Subcutaneous abdominal adipose tissue (tissue), 5 donors: ENCODE data around the gene PICALM.

Source experiments
- H3K27ac ChIP-seq: one replicate; pipeline ENCODE4 v1.7.0; 2013; ENCODE audit warnings: low read depth, mild to moderate bottlenecking, inconsistent platforms, low read length, moderate library complexity
- H3K27me3 ChIP-seq, 5 donors: one replicate each; pipeline ENCODE4 v1.7.0; 2013; ENCODE audit warnings: low read length in 5 of 5, inconsistent platforms in 1 of 5; ENCODE audit not compliant: control insufficient read depth in 5 of 5, insufficient read depth in 4 of 5
- H3K36me3 ChIP-seq, 5 donors: one replicate each; pipeline ENCODE4 v1.7.0; 2013; ENCODE audit warnings: low read length in 5 of 5; ENCODE audit not compliant: control insufficient read depth in 5 of 5, insufficient read depth in 5 of 5
- H3K4me1 ChIP-seq, 5 donors: one replicate each; pipeline ENCODE4 v1.7.0; 2013; ENCODE audit warnings: low read length in 5 of 5, mild to moderate bottlenecking in 3 of 5, moderate library complexity in 1 of 5; ENCODE audit not compliant: control insufficient read depth in 5 of 5, insufficient read depth in 5 of 5
- H3K4me3 ChIP-seq, 5 donors: one replicate each; pipeline ENCODE4 v1.7.0; 2013; ENCODE audit warnings: low read length in 5 of 5, low read depth in 1 of 5
- H3K9ac ChIP-seq, 5 donors: one replicate each; pipeline ENCODE4 v1.7.0; 2013; ENCODE audit warnings: low read length in 5 of 5, mild to moderate bottlenecking in 4 of 5, moderate library complexity in 3 of 5
- H3K9me3 ChIP-seq, 5 donors: one replicate each; pipeline ENCODE4 v1.7.0; 2013; ENCODE audit warnings: low read length in 5 of 5; ENCODE audit not compliant: control insufficient read depth in 5 of 5
- donor health status: healthy.
- donor health status: healthy.
- donor health status: healthy.
- donor health status: healthy.
- donor health status: healthy.

The PICALM gene

DNA sequence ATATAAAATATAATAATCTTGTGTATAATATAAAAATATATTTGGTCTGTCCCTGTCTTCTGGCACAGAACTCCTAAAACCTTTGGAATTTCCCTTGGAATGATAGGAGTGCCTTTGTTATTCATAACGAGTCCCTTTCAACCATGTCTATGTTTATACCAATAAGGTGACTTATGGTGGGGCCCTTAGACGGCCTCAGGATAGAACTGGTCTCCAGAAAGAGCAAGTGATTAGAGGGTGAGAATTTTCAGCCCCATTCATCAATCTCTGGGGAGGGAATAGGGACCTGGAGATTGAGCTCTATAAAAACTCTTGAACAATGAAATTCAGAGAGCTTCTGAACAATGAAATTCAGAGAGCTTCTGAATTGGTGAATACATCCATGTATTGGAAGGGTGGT is 18.4 kb upstream of the PICALM start:
- H3K36me3 ChIP-seq: no peaks in the 10 kb centered on the region
- H3K27me3 ChIP-seq: no peaks in the 10 kb centered on the region
- H3K9ac ChIP-seq: no peak overlapping the region
- peaks cover 0 to 12% (median 8%) of the 10 kb centered on the region in 5 donors for H3K4me1 ChIP-seq
- no peak overlapping the region for H3K27ac ChIP-seq
- H3K9me3 ChIP-seq: no peaks in the 10 kb centered on the region
- no peak overlapping the region for H3K4me3 ChIP-seq

DNA sequence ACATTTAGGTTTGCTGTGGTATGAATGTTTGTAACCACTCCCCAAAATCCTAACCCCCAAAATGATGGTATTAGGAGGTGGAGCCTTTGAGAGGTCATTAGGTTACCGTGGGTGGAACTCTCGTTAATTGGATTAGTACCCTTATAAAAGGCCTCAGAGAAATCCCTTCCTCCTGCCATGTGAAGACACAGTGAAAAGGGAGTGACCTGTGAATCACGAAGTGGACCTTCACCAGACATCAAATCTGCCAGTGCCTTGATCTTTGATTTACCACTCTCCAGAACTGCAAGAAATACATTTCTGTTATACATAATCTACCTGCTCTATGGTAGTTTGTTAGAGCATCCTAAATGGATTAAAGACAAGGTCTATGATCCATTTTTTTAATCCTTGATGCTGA is 12.6 kb upstream of the PICALM start:
- H3K4me1 ChIP-seq: no peaks in the 10 kb centered on the region

DNA sequence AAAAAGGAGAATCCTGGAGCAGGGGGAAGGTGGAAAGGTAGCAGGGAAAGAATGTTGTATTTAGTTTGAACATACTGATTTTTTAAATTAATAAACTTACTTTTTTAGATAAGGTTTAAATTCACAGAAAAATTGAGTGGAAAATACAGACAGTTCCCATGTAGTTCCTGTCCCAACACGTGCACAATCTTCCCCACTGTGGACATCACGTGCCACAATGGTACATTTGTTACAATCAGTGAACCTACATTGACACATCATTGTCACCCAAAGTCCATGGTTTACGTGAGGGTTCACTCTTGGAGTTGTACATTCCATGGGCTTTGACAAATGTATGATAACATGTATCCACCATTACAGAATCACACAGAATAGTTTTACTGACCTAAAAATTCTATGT is 10.5 kb upstream of the PICALM start:
- Histone ChIP-seq H3K27ac (no peak overlapping the region), H3K4me1 (no peaks in the 10 kb centered on the region), H3K27me3 (no peaks in the 10 kb centered on the region), H3K4me3 (no peak overlapping the region), H3K9me3 (no peaks in the 10 kb centered on the region), H3K9ac (no peak overlapping the region), H3K36me3 (no peaks in the 10 kb centered on the region)

More for the DNA sequence above, 12.6 kb upstream of the PICALM start:
- Histone ChIP-seq H3K36me3 (no peaks in the 10 kb centered on the region), H3K27me3 (no peaks in the 10 kb centered on the region), H3K27ac (no peak overlapping the region), H3K4me3 (no peak overlapping the region), H3K9ac (no peak overlapping the region), H3K9me3 (no peaks in the 10 kb centered on the region)

DNA sequence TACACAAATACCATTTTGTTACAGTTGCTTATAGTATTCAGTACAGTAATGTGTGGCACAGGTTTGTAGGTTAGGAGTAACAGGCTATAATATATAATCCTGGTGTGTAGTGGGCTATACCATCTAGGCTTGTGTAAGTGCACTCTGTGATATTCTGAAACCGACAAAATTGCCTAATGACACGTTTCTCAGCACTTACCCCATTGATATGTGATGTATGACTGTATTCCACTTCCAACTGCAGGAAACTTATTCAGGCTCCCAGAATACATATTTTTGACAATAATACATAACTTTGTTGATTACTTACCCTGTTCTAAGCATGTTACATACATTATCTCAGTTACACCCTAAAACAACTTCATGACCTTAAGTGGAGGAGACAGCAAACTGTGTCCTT is 5.1 kb upstream of the PICALM start:
- Histone ChIP-seq H3K36me3 (no peaks in the 10 kb centered on the region), H3K27ac (no peak overlapping the region), H3K27me3 (no peaks in the 10 kb centered on the region), H3K4me1 (peaks cover 0 to 19% (median 15%) of the 10 kb centered on the region in 5 donors), H3K9ac (no peak overlapping the region), H3K4me3 (no peak overlapping the region), H3K9me3 (no peaks in the 10 kb centered on the region)

DNA sequence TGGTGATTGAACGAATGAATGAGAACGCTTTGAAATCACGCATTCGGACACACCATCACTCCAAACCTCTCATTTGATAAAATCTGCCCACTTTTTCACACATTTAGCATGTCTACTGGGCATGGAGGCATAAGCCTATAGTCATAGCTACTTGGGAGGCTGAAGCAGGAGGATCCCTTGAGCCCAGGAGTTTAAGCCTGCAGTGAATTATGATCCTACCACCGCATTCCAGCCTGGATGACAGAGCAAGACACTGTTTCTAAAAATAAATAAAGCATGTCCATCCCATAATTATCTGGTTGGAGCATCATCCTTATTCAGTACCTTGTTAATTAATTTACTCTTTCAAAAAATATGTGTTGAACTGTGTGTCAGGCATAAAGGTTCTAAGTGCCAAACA is 3.3 kb upstream of the PICALM start:
- Histone ChIP-seq H3K4me1 (peaks cover 0 to 19% (median 15%) of the 10 kb centered on the region in 5 donors), H3K36me3 (no peaks in the 10 kb centered on the region), H3K27me3 (no peaks in the 10 kb centered on the region), H3K4me3 (no peak overlapping the region), H3K27ac (no peak overlapping the region), H3K9ac (no peak overlapping the region), H3K9me3 (no peaks in the 10 kb centered on the region)

DNA sequence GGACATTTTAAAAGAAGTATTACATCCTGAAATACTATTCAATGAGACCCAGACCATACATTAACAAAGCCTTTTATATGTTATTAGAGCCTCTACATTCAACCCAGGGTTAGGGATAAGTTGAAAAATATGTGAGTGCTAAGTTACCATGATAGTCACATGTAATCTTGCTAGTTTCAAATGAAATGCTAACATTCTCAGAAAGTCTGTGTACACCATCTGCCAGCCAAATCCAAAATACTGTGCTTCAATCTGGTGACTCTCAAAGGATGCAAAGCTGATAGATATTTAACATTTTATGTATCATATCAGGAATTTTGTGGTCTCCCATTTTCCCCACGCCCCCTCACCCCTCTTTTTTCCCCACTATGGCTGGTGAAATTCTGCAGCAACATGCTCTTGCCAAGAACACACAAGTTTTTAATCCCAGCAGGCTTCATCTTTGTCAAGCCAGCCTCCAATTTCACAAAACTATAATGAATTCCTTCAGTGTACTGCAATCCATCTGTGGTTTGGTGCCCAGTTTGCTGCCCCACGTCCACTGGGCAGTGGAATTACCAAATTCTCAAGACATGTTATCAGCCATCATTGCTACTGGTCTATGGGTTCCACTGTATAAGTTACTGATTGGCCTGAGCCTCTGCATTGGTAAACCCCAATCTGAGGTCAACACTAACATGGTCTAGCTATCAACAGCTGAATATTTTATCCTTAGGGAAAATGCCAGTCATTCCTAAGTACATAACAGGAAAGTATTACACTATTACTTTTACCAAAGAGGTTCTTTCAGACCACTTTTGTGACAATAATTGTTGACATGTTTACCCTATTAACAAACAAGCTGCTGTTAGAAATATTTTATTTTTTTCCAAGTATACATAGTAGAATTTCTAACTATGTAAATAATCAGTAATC is 1.5 kb upstream of the PICALM start:
- Histone ChIP-seq H3K4me1 (peaks cover 0 to 29% (median 24%) of the 10 kb centered on the region in 5 donors), H3K27me3 (no peaks in the 10 kb centered on the region), H3K4me3 (peak overlapping the region in 3 of 5 donors; percentile 18 to 63 (median 61)), H3K9me3 (no peaks in the 10 kb centered on the region), H3K36me3 (no peaks in the 10 kb centered on the region), H3K9ac (peak overlapping the region; percentile 12 to 90 (median 80)), H3K27ac (peak overlapping the region; percentile 99)

DNA sequence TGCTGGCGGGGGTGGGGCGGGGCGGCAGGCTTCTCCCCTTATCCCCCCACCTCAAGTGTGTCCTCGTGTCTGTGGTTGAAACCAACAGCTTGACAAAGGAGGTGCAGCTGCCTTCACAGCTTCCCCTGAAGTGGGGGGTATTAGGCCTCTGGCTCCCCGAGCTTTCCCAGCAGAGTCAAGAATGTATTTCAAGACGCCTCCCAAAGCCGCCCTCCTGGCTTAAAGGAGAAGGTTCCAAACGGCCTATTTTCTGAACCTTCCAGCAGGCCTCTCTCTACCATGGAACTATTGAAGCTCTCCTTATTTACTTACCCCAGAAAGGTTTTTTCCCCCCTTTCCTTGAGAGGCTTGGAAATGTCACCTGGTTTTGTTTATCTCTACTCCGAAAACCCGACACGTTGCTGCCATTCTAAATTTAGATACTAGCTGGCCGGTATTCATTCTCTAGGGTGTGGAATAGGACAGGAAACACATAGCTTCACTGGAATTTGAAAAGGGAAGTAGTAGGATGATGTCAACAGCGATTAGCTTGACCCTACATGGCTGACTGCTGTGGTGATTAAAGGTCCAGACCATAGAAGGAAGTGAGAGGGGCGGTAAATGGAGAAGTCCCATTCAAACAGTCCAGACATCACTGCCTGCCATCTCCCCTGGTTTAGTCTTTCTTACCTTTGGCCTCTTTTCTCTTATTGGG is 671 bp upstream of the PICALM start:
- H3K27ac ChIP-seq: peak overlapping the region; percentile 99
- H3K4me3 ChIP-seq: peak overlapping the region; percentile 42 to 67 (median 61)
- peaks cover 0 to 37% (median 30%) of the 10 kb centered on the region in 5 donors for H3K4me1 ChIP-seq
- peak overlapping the region; percentile 43 to 90 (median 80) for H3K9ac ChIP-seq
- H3K9me3 ChIP-seq: no peaks in the 10 kb centered on the region
- H3K36me3 ChIP-seq: no peaks in the 10 kb centered on the region
- H3K27me3 ChIP-seq: no peaks in the 10 kb centered on the region

DNA sequence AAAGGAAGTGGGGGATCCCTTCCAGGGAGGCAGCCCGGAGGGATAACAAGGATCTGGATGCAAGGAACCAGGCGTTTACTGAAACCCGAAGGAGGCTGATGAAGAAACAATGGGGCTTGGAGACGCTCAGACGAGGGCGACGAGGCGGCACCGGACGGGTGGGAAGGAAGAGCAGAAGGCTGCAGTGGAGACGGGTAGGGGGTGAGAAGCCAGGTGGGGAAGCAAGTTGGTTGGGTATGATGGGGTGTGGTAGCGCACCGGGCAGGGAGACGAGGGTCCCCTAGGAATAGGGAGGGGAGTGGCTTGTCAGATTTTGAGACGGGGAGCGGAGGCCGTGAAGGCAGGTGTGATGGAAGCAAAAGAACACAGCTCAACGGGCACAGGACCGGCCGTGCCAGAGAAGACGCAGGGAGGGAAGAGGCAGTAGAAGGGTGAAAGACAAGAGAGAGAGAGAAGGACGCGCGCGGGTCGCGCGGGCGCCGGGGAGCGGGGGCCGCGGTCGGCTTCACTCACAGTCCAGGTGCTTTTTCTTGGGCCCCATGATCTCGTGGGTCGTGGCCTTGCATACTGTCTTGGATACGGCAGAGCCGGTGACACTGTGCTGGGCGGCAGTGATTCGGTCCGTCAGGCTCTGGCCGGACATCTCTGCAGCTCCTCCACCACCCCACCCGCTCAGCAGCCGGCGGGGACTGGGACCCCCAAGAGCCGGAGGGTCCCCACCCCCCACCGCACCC is 579 bp downstream of the PICALM start:
- Histone ChIP-seq H3K9me3 (no peaks in the 10 kb centered on the region), H3K27me3 (no peaks in the 10 kb centered on the region), H3K9ac (peak overlapping the region; percentile 95 to 99 (median 97)), H3K4me1 (peaks cover 0 to 48% (median 42%) of the 10 kb centered on the region in 5 donors), H3K27ac (peak overlapping the region; percentile 99), H3K36me3 (no peaks in the 10 kb centered on the region), H3K4me3 (peak overlapping the region; percentile 97 to 100 (median 99))

DNA sequence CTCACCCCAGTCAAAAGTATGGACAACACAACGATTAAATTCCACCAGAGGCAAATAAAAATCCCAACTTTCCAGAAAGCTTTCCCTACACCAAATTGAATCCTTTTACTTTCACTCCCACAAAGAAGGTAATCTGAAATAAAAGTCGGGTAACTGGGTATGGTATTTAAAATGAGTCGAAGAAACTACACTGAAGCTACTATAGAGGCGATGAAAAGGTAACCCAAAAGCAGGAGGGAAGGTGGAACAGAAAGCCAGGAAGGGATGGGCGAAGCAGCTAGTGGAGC is 1.1 kb downstream of the PICALM start:
- peak overlapping the region; percentile 97 to 100 (median 99) for H3K4me3 ChIP-seq
- H3K27ac ChIP-seq: peak overlapping the region; percentile 99
- peaks cover 0 to 53% (median 46%) of the 10 kb centered on the region in 5 donors for H3K4me1 ChIP-seq
- H3K27me3 ChIP-seq: no peaks in the 10 kb centered on the region
- no peaks in the 10 kb centered on the region for H3K36me3 ChIP-seq
- peak overlapping the region; percentile 95 to 99 (median 97) for H3K9ac ChIP-seq
- no peaks in the 10 kb centered on the region for H3K9me3 ChIP-seq
